Inflammatory macrophage treated with lipopolysaccharide for 1 hour (primary cell): ENCODE results near the gene ZNF653.

ENCODE experiments used
- DNase-seq, 2 donors: peaks; one replicate each; pipeline ENCODE4 v3.0.0-alpha.2; 2020 to 2022

ZNF653 gene

GRCh38 chr19:11505504-11506100, at the start of gene ZNF653:
ZNF653 (minus strand) TSS chr19:11505839; CDS start chr19:11505786, 53 bp downstream.
- DNase-seq, result peak; percentile 90 to 99

- DNase-seq, result no peak
Measured at GRCh38 chr19:11555246-11555645, 49.6 kb upstream of the ZNF653 start.

- DNase-seq, result no peak
Measured at GRCh38 chr19:11554160-11554559, 48.5 kb upstream of the ZNF653 start.

GRCh38 chr19:11552666-11553372, 47.2 kb upstream of the ZNF653 start:
- DNase-seq, result no peak

- no peak for DNase-seq
Measured at GRCh38 chr19:11551603-11552235, 46.1 kb upstream of the ZNF653 start.

- DNase-seq, result no peak
Measured at GRCh38 chr19:11550265-11550664, 44.6 kb upstream of the ZNF653 start.

GRCh38 chr19:11549386-11549953, 43.8 kb upstream of the ZNF653 start:
- no peak for DNase-seq

GRCh38 chr19:11547929-11548700, 42.5 kb upstream of the ZNF653 start:
- DNase-seq, result no peak

GRCh38 chr19:11541238-11541637, 35.6 kb upstream of the ZNF653 start:
- no peak for DNase-seq

GRCh38 chr19:11540645-11541044, 35.0 kb upstream of the ZNF653 start:
- DNase-seq, result no peak

- no peak for DNase-seq
Measured at GRCh38 chr19:11539495-11540365, 34.1 kb upstream of the ZNF653 start.

GRCh38 chr19:11538232-11539036, 32.8 kb upstream of the ZNF653 start, which contains the start of gene CNN1:
CNN1 (plus strand) TSS chr19:11538851; CDS start chr19:11538928, 77 bp downstream.
- no peak for DNase-seq

- DNase-seq, result peak; percentile 81 to 98
Measured at GRCh38 chr19:11535792-11536595, 30.4 kb upstream of the ZNF653 start.

- DNase-seq, result peak in 1 of 2 donors; percentile 1
Measured at GRCh38 chr19:11534948-11535347, 29.3 kb upstream of the ZNF653 start.

- peak; percentile 4 to 10 for DNase-seq
Measured at GRCh38 chr19:11534538-11534937, 28.9 kb upstream of the ZNF653 start.

GRCh38 chr19:11530432-11530831, 24.8 kb upstream of the ZNF653 start:
- DNase-seq, result peak; percentile 73 to 82

- DNase-seq, result peak; percentile 98 to 99
Measured at GRCh38 chr19:11528551-11529341, 23.1 kb upstream of the ZNF653 start, which contains the start of gene ECSIT. ECSIT (minus strand) TSS chr19:11529134; CDS start chr19:11519170, 9,964 bp downstream.

GRCh38 chr19:11519138-11519537, 13.5 kb upstream of the ZNF653 start:
- no peak for DNase-seq

GRCh38 chr19:11513946-11514345, 8.3 kb upstream of the ZNF653 start:
- DNase-seq, result no peak
